Effector memory CD8-positive, alpha-beta T cell (primary cell): ENCODE data around the gene NOS3.
A peak's percentile ranks its signal among the peaks of the same experiment; 100 is the strongest.

Source experiments
- ATAC-seq: fragments of 150-1000 bp; cut with Tn5 transposase; replicated peaks from 2 replicates; pipeline ENCODE4 v1.10.0; 2021; ENCODE audit warnings: mild to moderate bottlenecking, moderate library complexity
- DNase-seq, 3 experiments: peaks; one replicate each; pipeline ENCODE4 v3.0.0; 2021
- H3K27ac Mint-ChIP-seq, 2 donors: one replicate each; pipeline ENCODE4 v1.8.0; 2022; ENCODE audit warnings: mild to moderate bottlenecking in 2 of 2, mixed read lengths in 2 of 2, moderate library complexity in 2 of 2
- H3K27me3 Mint-ChIP-seq, 2 donors: one replicate each; pipeline ENCODE4 v1.8.0; 2022; ENCODE audit warnings: mixed read lengths in 2 of 2
- H3K36me3 Mint-ChIP-seq: one replicate; pipeline ENCODE4 v1.8.0; 2022; ENCODE audit warnings: mild to moderate bottlenecking, moderate library complexity, mixed read lengths; ENCODE audit not compliant: insufficient read depth
- H3K4me1 Mint-ChIP-seq, 2 donors: one replicate each; pipeline ENCODE4 v1.8.0; 2022; ENCODE audit warnings: low read depth in 2 of 2, mixed read lengths in 2 of 2
- H3K4me3 Mint-ChIP-seq, 2 donors: one replicate each; pipeline ENCODE4 v1.8.0; 2022; ENCODE audit warnings: mild to moderate bottlenecking in 2 of 2, mixed read lengths in 2 of 2, moderate library complexity in 2 of 2
- H3K9me3 Mint-ChIP-seq, 2 donors: one replicate each; pipeline ENCODE4 v1.8.0; 2022; ENCODE audit warnings: mixed read lengths in 2 of 2

The NOS3 gene

GRCh38 chr7:150973571-150974451, 17.0 kb upstream of the NOS3 start:
- Mint-ChIP-seq H3K4me3 (peak overlapping the region; percentile 85 to 86), H3K36me3 (peaks cover 16% of the 10 kb centered on the region), H3K4me1 (peaks cover 22 to 24% of the 10 kb centered on the region in 2 donors), H3K27ac (peak overlapping the region in 1 of 2 donors; percentile 13), H3K27me3 (peaks cover 20 to 37% of the 10 kb centered on the region in 2 donors), H3K9me3 (no peaks in the 10 kb centered on the region)
- ATAC-seq (peak; percentile 4), DNase-seq (no peak)

GRCh38 chr7:150974468-150975391, 16.1 kb upstream of the NOS3 start:
- H3K4me1 Mint-ChIP-seq: peaks cover 24 to 26% of the 10 kb centered on the region in 2 donors
- peak overlapping the region in 1 of 2 donors; percentile 25 for H3K27ac Mint-ChIP-seq
- H3K36me3 Mint-ChIP-seq: peaks cover 18% of the 10 kb centered on the region
- DNase-seq: peak; percentile 63 to 65 (median 64)
- peaks cover 25 to 45% of the 10 kb centered on the region in 2 donors for H3K27me3 Mint-ChIP-seq
- H3K9me3 Mint-ChIP-seq: no peaks in the 10 kb centered on the region
- ATAC-seq: peak; percentile 75
- peak overlapping the region; percentile 85 to 86 for H3K4me3 Mint-ChIP-seq

- H3K9me3 Mint-ChIP-seq: no peaks in the 10 kb centered on the region
These were observed 15.1 kb upstream of the NOS3 start for GRCh38 chr7:150975536-150976319.

GRCh38 chr7:150976529-150977381, 14.1 kb upstream of the NOS3 start:
- H3K4me1 Mint-ChIP-seq: peaks cover 24 to 28% of the 10 kb centered on the region in 2 donors

More at GRCh38 chr7:150975536-150976319, 15.1 kb upstream of the NOS3 start:
- no peak for DNase-seq
- no peak for ATAC-seq
- Mint-ChIP-seq H3K4me3 (peak overlapping the region; percentile 85 to 86), H3K36me3 (peaks cover 19% of the 10 kb centered on the region), H3K4me1 (peaks cover 24 to 28% of the 10 kb centered on the region in 2 donors), H3K27me3 (peaks cover 31 to 49% of the 10 kb centered on the region in 2 donors), H3K27ac (peak overlapping the region in 1 of 2 donors; percentile 25)

GRCh38 chr7:150977382-150978125, 13.3 kb upstream of the NOS3 start:
- Mint-ChIP-seq H3K27ac (no peak overlapping the region), H3K9me3 (no peaks in the 10 kb centered on the region), H3K4me1 (peaks cover 24 to 28% of the 10 kb centered on the region in 2 donors), H3K27me3 (peaks cover 50 to 67% of the 10 kb centered on the region in 2 donors), H3K4me3 (peak overlapping the region; percentile 72 to 77), H3K36me3 (peaks cover 21% of the 10 kb centered on the region)
- no peak for ATAC-seq
- no peak for DNase-seq

More at GRCh38 chr7:150976529-150977381, 14.1 kb upstream of the NOS3 start:
- ATAC-seq (no peak), DNase-seq (no peak)
- H3K27ac Mint-ChIP-seq: no peak overlapping the region
- H3K9me3 Mint-ChIP-seq: no peaks in the 10 kb centered on the region
- peaks cover 42 to 59% of the 10 kb centered on the region in 2 donors for H3K27me3 Mint-ChIP-seq
- H3K4me3 Mint-ChIP-seq: peak overlapping the region; percentile 72 to 77
- H3K36me3 Mint-ChIP-seq: peaks cover 21% of the 10 kb centered on the region

GRCh38 chr7:150978126-150978789, 12.6 kb upstream of the NOS3 start, which contains the start of gene KCNH2:
Gene KCNH2 (minus strand): TSS chr7:150978321. CDS start chr7:150977913, 408 bp downstream.
- Mint-ChIP-seq H3K9me3 (no peaks in the 10 kb centered on the region), H3K27me3 (peaks cover 56 to 74% of the 10 kb centered on the region in 2 donors), H3K27ac (peak within 1 kb of the TSS in 1 of 2 donors; percentile 42), H3K4me3 (peak within 1 kb of the TSS; percentile 76 to 79), H3K36me3 (peaks cover 21% of the 10 kb centered on the region), H3K4me1 (peaks cover 24 to 28% of the 10 kb centered on the region in 2 donors)
- ATAC-seq (no peak), DNase-seq (no peak)

GRCh38 chr7:150979713-150980390, 11.0 kb upstream of the NOS3 start:
- no peaks in the 10 kb centered on the region for H3K9me3 Mint-ChIP-seq
- H3K4me1 Mint-ChIP-seq: peaks cover 20 to 23% of the 10 kb centered on the region in 2 donors
- H3K27me3 Mint-ChIP-seq: peaks cover 57 to 77% of the 10 kb centered on the region in 2 donors
- H3K4me3 Mint-ChIP-seq: peak overlapping the region in 1 of 2 donors; percentile 29
- H3K27ac Mint-ChIP-seq: no peak overlapping the region
- H3K36me3 Mint-ChIP-seq: peaks cover 17% of the 10 kb centered on the region
- ATAC-seq (no peak), DNase-seq (no peak)

- ATAC-seq (no peak), DNase-seq (no peak)
- no peaks in the 10 kb centered on the region for H3K9me3 Mint-ChIP-seq
- peaks cover 57 to 77% of the 10 kb centered on the region in 2 donors for H3K27me3 Mint-ChIP-seq
- H3K4me1 Mint-ChIP-seq: peaks cover 16 to 19% of the 10 kb centered on the region in 2 donors
- H3K4me3 Mint-ChIP-seq: no peak overlapping the region
- H3K27ac Mint-ChIP-seq: no peak overlapping the region
- H3K36me3 Mint-ChIP-seq: peaks cover 17% of the 10 kb centered on the region
These were observed 10.2 kb upstream of the NOS3 start for GRCh38 chr7:150980663-150981062.

- no peak for ATAC-seq
- peaks cover 21 to 25% of the 10 kb centered on the region in 2 donors for H3K4me1 Mint-ChIP-seq
- no peak overlapping the region for H3K27ac Mint-ChIP-seq
- no peak overlapping the region for H3K4me3 Mint-ChIP-seq
- H3K36me3 Mint-ChIP-seq: peaks cover 20% of the 10 kb centered on the region
- H3K27me3 Mint-ChIP-seq: peaks cover 50 to 77% of the 10 kb centered on the region in 2 donors
- H3K9me3 Mint-ChIP-seq: no peaks in the 10 kb centered on the region
- no peak for DNase-seq
These were observed 9.2 kb upstream of the NOS3 start for GRCh38 chr7:150981644-150982043.

- H3K36me3 Mint-ChIP-seq: peaks cover 17% of the 10 kb centered on the region
- H3K4me1 Mint-ChIP-seq: peaks cover 14 to 18% of the 10 kb centered on the region in 2 donors
- ATAC-seq (no peak), DNase-seq (no peak)
- no peaks in the 10 kb centered on the region for H3K9me3 Mint-ChIP-seq
- no peak overlapping the region for H3K4me3 Mint-ChIP-seq
- H3K27ac Mint-ChIP-seq: no peak overlapping the region
- H3K27me3 Mint-ChIP-seq: peaks cover 43 to 77% of the 10 kb centered on the region in 2 donors
These were observed 8.5 kb upstream of the NOS3 start for GRCh38 chr7:150982351-150982750.
